ENCODE data around the gene MEOX2. TPM values are rescaled to one million over a fixed set of nuclear protein-coding genes. Genes with fewer than 3 reads are reported as not detected.

MEOX2 gene
- polyA plus RNA-seq, 1 of the 3 experiments (the other 2 are of a cell fraction): not detected

- Histone ChIP-seq H3K9ac (no peak overlapping the region), H3K36me3 (replicated peaks in 1 of 2; ENCODE audit: control insufficient read depth in 1 of 2, insufficient read depth in 2 of 2, low read length in 1 of 2) (peaks cover 0 to 3% of the 10 kb centered on the region in 2 experiments), H3K4me3 (ENCODE audit: low read depth in 2 of 2, low read length in 1 of 2) (no peak overlapping the region), H2AFZ (ENCODE audit: low read depth) (no peak overlapping the region), H4K20me1 (ENCODE audit: insufficient read depth) (no peaks in the 10 kb centered on the region), H3K4me1 (ENCODE audit: control insufficient read depth in 1 of 2, insufficient read depth in 2 of 2, low read depth in 1 of 2, low read length in 1 of 2) (no peaks in the 10 kb centered on the region; a peak in 1 of 4 replicates), H3K9me3 (no peaks in the 10 kb centered on the region), H3K4me2 (no peak overlapping the region), H3K27ac (ENCODE audit: low read depth in 2 of 2, low read length in 1 of 2) (no peak overlapping the region), H3F3A (replicated peaks; ENCODE audit: insufficient read depth) (no peaks in the 10 kb centered on the region), H3K9me2 (no peaks in the 10 kb centered on the region), H3K27me3 (ENCODE audit: insufficient read depth) (peaks cover 48% of the 10 kb centered on the region), H3K79me2 (ENCODE audit: insufficient read depth) (no peaks in the 10 kb centered on the region)
- WGBS (ENCODE audit: low lambda C conversion rate): 2% methylated on average over 10 of the region's 10 CpGs
- no peak for DNase-seq
- ChIA-PET CTCF (interaction anchor here (1.5 to 4.8 kb wide), 2 partner anchors 9 to 33 kb away, joined by 3 to 32 read pairs; no protein-coding TSS in a partner anchor), POLR2A (no interaction called here)
- TF ChIP-seq REST (IDR thresholded peaks at IDR 0.05; ENCODE audit: low read depth, low read length) (no peak), GABPA (IDR thresholded peaks at IDR 0.05; ENCODE audit: low read depth) (no peak), RAD21 (IDR thresholded peaks at IDR 0.05; ENCODE audit: low read length) (no peak), USF2 (IDR thresholded peaks at IDR 0.05; ENCODE audit: borderline replicate concordance, low read depth, low read length) (no peak), FOXM1 (IDR thresholded peaks at IDR 0.05; ENCODE audit: low read depth) (no peak), JUND (IDR thresholded peaks at IDR 0.05) (no peak), TCF12 (IDR thresholded peaks at IDR 0.05) (no peak), TEAD4 (IDR thresholded peaks at IDR 0.05; ENCODE audit: borderline replicate concordance, insufficient read depth) (no peak), SIN3A (IDR thresholded peaks at IDR 0.05; ENCODE audit: borderline replicate concordance, low read depth, low read length) (no peak), EP300 (IDR thresholded peaks at IDR 0.05; ENCODE audit: borderline replicate concordance in 1 of 2, low read depth in 1 of 2, low read length in 1 of 2) (no peak), EZH2phosphoT487 (IDR thresholded peaks at IDR 0.05; ENCODE audit: borderline replicate concordance, low read depth) (no peak), FOXJ3 (CRISPR knock-in tag; IDR thresholded peaks at IDR 0.05) (no peak), PBX3 (IDR thresholded peaks at IDR 0.05) (no peak), IRF3 (IDR thresholded peaks at IDR 0.05; ENCODE audit: low read depth, low read length) (no peak), RCOR1 (IDR thresholded peaks at IDR 0.05; ENCODE audit: low read length) (no peak)
- TF ChIP-seq, protein P1, sequence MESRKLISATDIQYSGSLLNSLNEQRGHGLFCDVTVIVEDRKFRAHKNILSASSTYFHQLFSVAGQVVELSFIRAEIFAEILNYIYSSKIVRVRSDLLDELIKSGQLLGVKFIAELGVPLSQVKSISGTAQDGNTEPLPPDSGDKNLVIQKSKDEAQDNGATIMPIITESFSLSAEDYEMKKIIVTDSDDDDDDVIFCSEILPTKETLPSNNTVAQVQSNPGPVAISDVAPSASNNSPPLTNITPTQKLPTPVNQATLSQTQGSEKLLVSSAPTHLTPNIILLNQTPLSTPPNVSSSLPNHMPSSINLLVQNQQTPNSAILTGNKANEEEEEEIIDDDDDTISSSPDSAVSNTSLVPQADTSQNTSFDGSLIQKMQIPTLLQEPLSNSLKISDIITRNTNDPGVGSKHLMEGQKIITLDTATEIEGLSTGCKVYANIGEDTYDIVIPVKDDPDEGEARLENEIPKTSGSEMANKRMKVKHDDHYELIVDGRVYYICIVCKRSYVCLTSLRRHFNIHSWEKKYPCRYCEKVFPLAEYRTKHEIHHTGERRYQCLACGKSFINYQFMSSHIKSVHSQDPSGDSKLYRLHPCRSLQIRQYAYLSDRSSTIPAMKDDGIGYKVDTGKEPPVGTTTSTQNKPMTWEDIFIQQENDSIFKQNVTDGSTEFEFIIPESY (IDR thresholded peaks at IDR 0.05; ENCODE audit: borderline replicate concordance, low read depth): no peak
These were observed 1.8 kb upstream of the MEOX2 start for GRCh38 chr7:15688279-15688626.

All from SK-N-SH (cell line).